ENCODE results near the gene ANKRD40CL. TPM values are rescaled to one million over a fixed set of nuclear protein-coding genes. Genes with fewer than 3 reads are reported as not detected.
A peak's percentile ranks its signal among the peaks of the same experiment; 100 is the strongest.

Gene ANKRD40CL
- total RNA-seq, 1 experiment from 2014 or later, result not detected

DNA sequence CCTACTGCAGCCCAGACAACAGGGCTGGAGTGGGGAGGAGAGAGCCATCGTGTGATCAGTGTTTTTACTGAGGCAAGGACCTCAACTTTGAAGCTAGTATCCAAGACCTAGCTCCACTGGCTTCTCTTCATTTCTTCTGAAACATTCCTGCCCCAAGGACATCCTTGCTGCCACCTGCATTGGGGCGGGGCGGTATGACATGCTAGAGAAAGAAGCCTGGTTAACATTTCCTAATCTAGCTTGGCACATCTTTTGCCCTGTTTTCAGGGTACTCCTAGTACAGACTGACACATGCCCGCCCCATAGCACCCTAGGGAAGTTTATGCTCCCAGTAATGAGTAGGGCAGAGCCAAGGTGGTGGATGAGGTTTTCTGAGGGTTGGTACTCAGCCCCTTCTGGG, 17.8 kb upstream of the ANKRD40CL start:
- no peaks in the 10 kb centered on the region for H3K27me3 Mint-ChIP-seq (ENCODE audit: insufficient read depth, unreplicated experiment)
- no TSS peak for BruUV-seq (replicated peaks)
- no peak overlapping the region for H3K4me3 Mint-ChIP-seq (ENCODE audit: unreplicated experiment)
- intact Hi-C loops (cut with micrococcal nuclease), result no loop called here
- H3K4me1 Mint-ChIP-seq (ENCODE audit: insufficient read depth, unreplicated experiment), result peaks cover 28% of the 10 kb centered on the region
- TF ChIP-seq, protein P1, sequence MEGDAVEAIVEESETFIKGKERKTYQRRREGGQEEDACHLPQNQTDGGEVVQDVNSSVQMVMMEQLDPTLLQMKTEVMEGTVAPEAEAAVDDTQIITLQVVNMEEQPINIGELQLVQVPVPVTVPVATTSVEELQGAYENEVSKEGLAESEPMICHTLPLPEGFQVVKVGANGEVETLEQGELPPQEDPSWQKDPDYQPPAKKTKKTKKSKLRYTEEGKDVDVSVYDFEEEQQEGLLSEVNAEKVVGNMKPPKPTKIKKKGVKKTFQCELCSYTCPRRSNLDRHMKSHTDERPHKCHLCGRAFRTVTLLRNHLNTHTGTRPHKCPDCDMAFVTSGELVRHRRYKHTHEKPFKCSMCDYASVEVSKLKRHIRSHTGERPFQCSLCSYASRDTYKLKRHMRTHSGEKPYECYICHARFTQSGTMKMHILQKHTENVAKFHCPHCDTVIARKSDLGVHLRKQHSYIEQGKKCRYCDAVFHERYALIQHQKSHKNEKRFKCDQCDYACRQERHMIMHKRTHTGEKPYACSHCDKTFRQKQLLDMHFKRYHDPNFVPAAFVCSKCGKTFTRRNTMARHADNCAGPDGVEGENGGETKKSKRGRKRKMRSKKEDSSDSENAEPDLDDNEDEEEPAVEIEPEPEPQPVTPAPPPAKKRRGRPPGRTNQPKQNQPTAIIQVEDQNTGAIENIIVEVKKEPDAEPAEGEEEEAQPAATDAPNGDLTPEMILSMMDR (IDR thresholded peaks at IDR 0.05; ENCODE audit: unreplicated experiment), result no peak
- POLR2A ChIA-PET, result interaction anchor here (0.7 to 4.9 kb wide), 8 partner anchors 10 to 167 kb away, joined by 3 to 31 read pairs (median 8); partner anchors contain the start of gene TOB1
- CTCF ChIA-PET, result interaction anchor here (0.6 to 10.9 kb wide), 18 partner anchors 11 to 302 kb away, joined by 3 to 320 read pairs (median 6); partner anchors contain the start of gene WFIKKN2
- no peaks in the 10 kb centered on the region for H3K9me3 Mint-ChIP-seq (ENCODE audit: unreplicated experiment)
- H3K36me3 Mint-ChIP-seq (ENCODE audit: insufficient read depth, unreplicated experiment), result no peaks in the 10 kb centered on the region
- no peak for DNase-seq (ENCODE audit: unreplicated experiment)
- no peak overlapping the region for H3K27ac Mint-ChIP-seq (ENCODE audit: low read depth, unreplicated experiment)

DNA sequence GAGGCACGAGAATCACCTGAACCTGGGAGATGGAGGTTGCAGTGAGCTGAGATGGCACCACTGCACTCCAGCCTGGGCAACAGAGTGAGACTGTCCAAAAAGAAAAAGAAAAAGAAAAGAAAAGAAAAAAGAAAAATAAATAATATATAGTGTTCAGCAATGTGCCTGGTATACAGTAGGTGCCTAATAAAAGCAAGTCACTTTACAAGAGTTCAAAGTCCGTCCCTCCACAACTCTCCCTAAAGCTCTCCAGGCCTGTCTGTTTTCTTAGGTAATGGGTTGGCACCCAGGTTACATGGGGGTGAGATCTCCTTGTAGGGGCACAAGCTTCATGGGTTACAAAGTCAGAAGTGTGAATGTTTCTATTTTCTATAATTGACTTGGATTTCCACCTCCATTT, 16.6 kb upstream of the ANKRD40CL start:
- intact Hi-C loops (cut with micrococcal nuclease), result loop anchor here (1.0 kb wide), 2 partner anchors 58 to 166 kb away; no protein-coding TSS in a partner anchor
- H3K9me3 Mint-ChIP-seq (ENCODE audit: unreplicated experiment), result no peaks in the 10 kb centered on the region
- DNase-seq (ENCODE audit: unreplicated experiment), result no peak
- ChIA-PET CTCF (interaction anchor here (0.7 to 10.9 kb wide), 23 partner anchors 11 to 301 kb away, joined by 3 to 320 read pairs (median 7); partner anchors contain the start of genes ANKRD40CL and WFIKKN2), POLR2A (interaction anchor here (0.7 to 4.9 kb wide), 4 partner anchors 58 to 371 kb away, joined by 3 to 31 read pairs (median 13); partner anchors contain the start of gene TOB1)
- H3K27me3 Mint-ChIP-seq (ENCODE audit: insufficient read depth, unreplicated experiment), result no peaks in the 10 kb centered on the region
- peaks cover 28% of the 10 kb centered on the region for H3K4me1 Mint-ChIP-seq (ENCODE audit: insufficient read depth, unreplicated experiment)
- BruUV-seq (replicated peaks), result no TSS peak
- H3K36me3 Mint-ChIP-seq (ENCODE audit: insufficient read depth, unreplicated experiment), result no peaks in the 10 kb centered on the region
- no peak overlapping the region for H3K27ac Mint-ChIP-seq (ENCODE audit: low read depth, unreplicated experiment)
- TF ChIP-seq, protein P1 (IDR thresholded peaks at IDR 0.05; ENCODE audit: unreplicated experiment), result no peak
- no peak overlapping the region for H3K4me3 Mint-ChIP-seq (ENCODE audit: unreplicated experiment)

DNA sequence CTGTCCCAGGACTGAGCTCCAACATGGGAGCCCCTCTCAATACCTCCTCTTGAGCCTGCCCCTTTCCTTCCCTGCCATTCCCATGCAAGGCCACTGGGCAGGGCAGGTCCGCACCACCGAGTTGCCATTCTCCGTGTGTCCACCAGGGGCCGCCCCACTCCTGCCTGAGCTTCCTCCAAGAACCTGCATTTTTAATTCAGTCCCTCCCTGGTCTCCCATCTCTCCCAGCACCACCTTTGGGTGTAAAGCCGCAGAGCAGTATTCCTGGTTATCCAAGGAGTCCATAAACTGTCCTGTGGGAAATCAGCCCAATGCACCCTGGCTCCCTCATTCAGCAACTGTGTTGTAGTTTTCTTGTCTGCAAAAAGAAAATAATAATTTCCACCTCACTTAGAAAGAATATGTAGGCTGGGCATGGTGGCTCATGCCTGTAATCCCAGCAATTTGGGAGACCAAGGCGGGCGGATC, 15.9 kb upstream of the ANKRD40CL start:
- TF ChIP-seq, protein P1 (IDR thresholded peaks at IDR 0.05; ENCODE audit: unreplicated experiment), result peak; percentile 94
- Mint-ChIP-seq H3K4me1 (ENCODE audit: insufficient read depth, unreplicated experiment) (peaks cover 28% of the 10 kb centered on the region), H3K27ac (ENCODE audit: low read depth, unreplicated experiment) (no peak overlapping the region), H3K36me3 (ENCODE audit: insufficient read depth, unreplicated experiment) (no peaks in the 10 kb centered on the region), H3K27me3 (ENCODE audit: insufficient read depth, unreplicated experiment) (no peaks in the 10 kb centered on the region), H3K9me3 (ENCODE audit: unreplicated experiment) (no peaks in the 10 kb centered on the region), H3K4me3 (ENCODE audit: unreplicated experiment) (no peak overlapping the region)
- CTCF ChIA-PET, result interaction anchor here (0.5 to 10.9 kb wide), 39 partner anchors 9 to 466 kb away, joined by 3 to 320 read pairs (median 4); partner anchors contain the start of gene WFIKKN2
- BruUV-seq (replicated peaks), result no TSS peak
- DNase-seq (ENCODE audit: unreplicated experiment), result peak; percentile 84
- POLR2A ChIA-PET, result interaction anchor here (0.6 to 4.9 kb wide), 6 partner anchors 12 to 370 kb away, joined by 3 to 31 read pairs (median 4); partner anchors contain the start of gene TOB1
- intact Hi-C loops (cut with micrococcal nuclease), result loop anchor here (1.0 kb wide), 2 partner anchors 59 to 167 kb away; no protein-coding TSS in a partner anchor

DNA sequence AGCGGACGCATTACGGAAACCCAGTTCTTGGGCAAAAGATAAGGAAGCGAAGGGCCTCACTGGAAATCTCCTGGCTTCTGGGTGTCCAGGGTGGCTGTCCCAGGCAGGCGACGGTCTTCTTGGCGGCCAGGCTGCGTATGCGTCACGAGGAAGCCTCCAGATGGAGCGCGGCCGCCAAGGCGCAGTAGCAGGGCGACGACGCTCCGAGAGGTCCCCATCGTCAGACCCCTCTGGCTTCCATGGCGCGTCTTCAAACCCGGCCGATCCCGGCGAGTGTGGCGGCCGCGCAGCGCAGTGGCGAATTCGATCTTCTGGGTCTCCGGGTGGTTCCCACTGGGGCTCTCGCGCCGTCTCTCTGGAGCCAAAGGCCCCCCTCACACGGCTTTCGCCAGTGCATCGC, 13.8 kb upstream of the ANKRD40CL start:
- Mint-ChIP-seq H3K27me3 (ENCODE audit: insufficient read depth, unreplicated experiment) (no peaks in the 10 kb centered on the region), H3K36me3 (ENCODE audit: insufficient read depth, unreplicated experiment) (no peaks in the 10 kb centered on the region), H3K27ac (ENCODE audit: low read depth, unreplicated experiment) (no peak overlapping the region), H3K4me1 (ENCODE audit: insufficient read depth, unreplicated experiment) (peaks cover 16% of the 10 kb centered on the region), H3K9me3 (ENCODE audit: unreplicated experiment) (no peaks in the 10 kb centered on the region), H3K4me3 (ENCODE audit: unreplicated experiment) (no peak overlapping the region)
- DNase-seq (ENCODE audit: unreplicated experiment), result no peak
- TF ChIP-seq, protein P1 (IDR thresholded peaks at IDR 0.05; ENCODE audit: unreplicated experiment), result no peak
- CTCF ChIA-PET, result interaction anchor here (5.1 to 10.9 kb wide), 2 partner anchors 61 to 176 kb away, joined by 27 to 320 read pairs; no protein-coding TSS in a partner anchor
- intact Hi-C loops (cut with micrococcal nuclease), result no loop called here
- POLR2A ChIA-PET, result interaction anchor here (0.6 to 1.0 kb wide), 2 partner anchors 45 to 60 kb away, joined by 3 read pairs; no protein-coding TSS in a partner anchor
- no TSS peak for BruUV-seq (replicated peaks)
